ENCODE data around the gene SYCP2L.
"Not testable (repeated sequence)": the region's sequence is repeated elsewhere in the genome, so short reads cannot be mapped to it uniquely, and the experiment has no call there.

DNA sequence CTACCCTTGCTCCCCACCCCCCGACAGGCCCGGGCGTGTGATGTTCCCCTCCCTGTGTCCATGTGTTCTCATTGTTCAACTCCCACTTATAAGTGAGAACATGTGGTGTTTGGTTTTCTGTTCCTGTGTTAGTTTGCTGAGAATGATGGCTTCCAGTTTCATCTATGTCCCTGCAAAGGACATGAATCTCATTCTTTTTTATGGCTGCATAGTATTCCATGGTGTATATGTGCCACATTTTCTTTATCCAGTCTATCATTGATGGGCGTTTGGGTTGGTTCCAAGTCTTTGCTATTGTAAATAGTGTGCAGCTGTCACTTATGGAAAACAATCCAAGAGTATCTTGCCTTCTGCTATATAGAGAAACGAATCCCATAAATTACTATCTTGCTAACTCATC is 116.4 kb downstream of the SYCP2L start:
- TF ChIP-seq, protein P1, sequence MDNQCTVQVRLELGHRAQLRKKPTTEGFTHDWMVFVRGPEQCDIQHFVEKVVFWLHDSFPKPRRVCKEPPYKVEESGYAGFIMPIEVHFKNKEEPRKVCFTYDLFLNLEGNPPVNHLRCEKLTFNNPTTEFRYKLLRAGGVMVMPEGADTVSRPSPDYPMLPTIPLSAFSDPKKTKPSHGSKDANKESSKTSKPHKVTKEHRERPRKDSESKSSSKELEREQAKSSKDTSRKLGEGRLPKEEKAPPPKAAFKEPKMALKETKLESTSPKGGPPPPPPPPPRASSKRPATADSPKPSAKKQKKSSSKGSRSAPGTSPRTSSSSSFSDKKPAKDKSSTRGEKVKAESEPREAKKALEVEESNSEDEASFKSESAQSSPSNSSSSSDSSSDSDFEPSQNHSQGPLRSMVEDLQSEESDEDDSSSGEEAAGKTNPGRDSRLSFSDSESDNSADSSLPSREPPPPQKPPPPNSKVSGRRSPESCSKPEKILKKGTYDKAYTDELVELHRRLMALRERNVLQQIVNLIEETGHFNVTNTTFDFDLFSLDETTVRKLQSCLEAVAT (IDR thresholded peaks at IDR 0.05): not testable (repeated sequence)
- TF ChIP-seq, protein P2, sequence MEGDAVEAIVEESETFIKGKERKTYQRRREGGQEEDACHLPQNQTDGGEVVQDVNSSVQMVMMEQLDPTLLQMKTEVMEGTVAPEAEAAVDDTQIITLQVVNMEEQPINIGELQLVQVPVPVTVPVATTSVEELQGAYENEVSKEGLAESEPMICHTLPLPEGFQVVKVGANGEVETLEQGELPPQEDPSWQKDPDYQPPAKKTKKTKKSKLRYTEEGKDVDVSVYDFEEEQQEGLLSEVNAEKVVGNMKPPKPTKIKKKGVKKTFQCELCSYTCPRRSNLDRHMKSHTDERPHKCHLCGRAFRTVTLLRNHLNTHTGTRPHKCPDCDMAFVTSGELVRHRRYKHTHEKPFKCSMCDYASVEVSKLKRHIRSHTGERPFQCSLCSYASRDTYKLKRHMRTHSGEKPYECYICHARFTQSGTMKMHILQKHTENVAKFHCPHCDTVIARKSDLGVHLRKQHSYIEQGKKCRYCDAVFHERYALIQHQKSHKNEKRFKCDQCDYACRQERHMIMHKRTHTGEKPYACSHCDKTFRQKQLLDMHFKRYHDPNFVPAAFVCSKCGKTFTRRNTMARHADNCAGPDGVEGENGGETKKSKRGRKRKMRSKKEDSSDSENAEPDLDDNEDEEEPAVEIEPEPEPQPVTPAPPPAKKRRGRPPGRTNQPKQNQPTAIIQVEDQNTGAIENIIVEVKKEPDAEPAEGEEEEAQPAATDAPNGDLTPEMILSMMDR (IDR thresholded peaks at IDR 0.05 in 2 of 3, conservative IDR thresholded peaks at IDR 0.05 in 1 of 3; ENCODE audit: control insufficient read depth in 2 of 3, extremely low read depth in 1 of 3, insufficient read depth in 1 of 3, low read depth in 3 of 3, low read length in 3 of 3): not testable (repeated sequence)
- TF ChIP-seq SP1 (IDR thresholded peaks at IDR 0.05; ENCODE audit: low read depth, low read length); JUND (IDR thresholded peaks at IDR 0.05; ENCODE audit: low read depth, low read length); POLR2A (IDR thresholded peaks at IDR 0.05; ENCODE audit: low read depth, low read length); NBN (IDR thresholded peaks at IDR 0.05): not testable (repeated sequence)

All from GM12878 (cell line).